Measurements from ENCODE around the gene APBB2. TPM values are rescaled to one million over a fixed set of nuclear protein-coding genes. Genes with fewer than 3 reads are reported as not detected.

The APBB2 gene
- total and polyA plus RNA-seq, 2 of the 8 experiments (the other 6 are each of a cell fraction or from before 2014, with no cell fraction given) = 58.7 to 59.4 TPM

DNA sequence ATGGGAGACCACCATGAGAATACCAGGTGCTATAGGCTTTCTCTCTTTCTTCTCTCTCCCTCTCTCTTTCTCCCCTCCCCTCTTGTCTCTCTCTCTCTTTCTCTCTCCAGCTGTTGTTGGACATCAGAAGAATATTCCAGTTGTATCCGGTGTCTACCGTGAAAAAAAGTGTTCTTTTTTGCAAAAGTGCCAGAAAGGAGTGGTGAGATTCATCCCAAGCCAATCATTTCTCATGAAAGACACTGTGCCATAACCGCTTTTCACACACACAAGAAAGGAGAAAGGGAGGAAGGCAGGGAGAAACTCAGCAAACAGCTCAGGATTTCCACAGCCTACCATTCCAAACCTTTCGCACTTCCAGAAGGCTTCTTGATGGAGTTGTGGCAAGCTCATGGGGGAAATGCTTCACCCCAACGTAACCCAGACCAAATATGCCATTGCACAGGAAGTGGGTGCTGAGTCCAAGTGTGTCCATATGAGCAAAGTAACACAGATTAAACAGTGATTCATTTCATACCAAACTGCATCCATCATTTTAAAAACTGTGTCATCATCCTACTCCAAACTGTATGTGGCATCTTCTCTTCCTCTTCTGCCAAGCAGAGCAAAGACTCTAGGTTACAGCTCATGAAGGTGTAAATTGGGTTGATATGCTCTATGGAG lies 224.0 kb downstream of the APBB2 start (continued):
- TF ChIP-seq MAX (IDR thresholded peaks at IDR 0.05) (no peak), PHF8 (conservative IDR thresholded peaks at IDR 0.05; ENCODE audit: low read depth, low read length) (no peak), SRF (IDR thresholded peaks at IDR 0.05; ENCODE audit: low read depth, low read length) (no peak)

All from H1 (cell line).